Choroid plexus epithelial cell (primary cell): ENCODE results near the gene PDE6D.

ENCODE experiments used
- DNase-seq: peaks from one replicate; pipeline ENCODE4 v3.0.0-alpha.2; 2010; ENCODE audit warnings: low read depth
- H3K4me3 ChIP-seq: 2 replicates; pipeline ENCODE4 v1.5.1; 2011; ENCODE audit warnings: low read depth, mild to moderate bottlenecking, control low read depth, low read length, moderate library complexity
- CTCF ChIP-seq: conservative IDR thresholded peaks from 2 replicates; pipeline ENCODE4 v1.5.1; 2011; ENCODE audit warnings: low read depth, mild to moderate bottlenecking, control low read depth, inconsistent platforms, low read length, moderate library complexity

Gene PDE6D

GRCh38 chr2:231786917-231787292 is 5.8 kb upstream of the PDE6D start:
- H3K4me3 ChIP-seq = peak overlapping the region; percentile 98
- TF ChIP-seq CTCF = no peak
- no peak for DNase-seq

DNA sequence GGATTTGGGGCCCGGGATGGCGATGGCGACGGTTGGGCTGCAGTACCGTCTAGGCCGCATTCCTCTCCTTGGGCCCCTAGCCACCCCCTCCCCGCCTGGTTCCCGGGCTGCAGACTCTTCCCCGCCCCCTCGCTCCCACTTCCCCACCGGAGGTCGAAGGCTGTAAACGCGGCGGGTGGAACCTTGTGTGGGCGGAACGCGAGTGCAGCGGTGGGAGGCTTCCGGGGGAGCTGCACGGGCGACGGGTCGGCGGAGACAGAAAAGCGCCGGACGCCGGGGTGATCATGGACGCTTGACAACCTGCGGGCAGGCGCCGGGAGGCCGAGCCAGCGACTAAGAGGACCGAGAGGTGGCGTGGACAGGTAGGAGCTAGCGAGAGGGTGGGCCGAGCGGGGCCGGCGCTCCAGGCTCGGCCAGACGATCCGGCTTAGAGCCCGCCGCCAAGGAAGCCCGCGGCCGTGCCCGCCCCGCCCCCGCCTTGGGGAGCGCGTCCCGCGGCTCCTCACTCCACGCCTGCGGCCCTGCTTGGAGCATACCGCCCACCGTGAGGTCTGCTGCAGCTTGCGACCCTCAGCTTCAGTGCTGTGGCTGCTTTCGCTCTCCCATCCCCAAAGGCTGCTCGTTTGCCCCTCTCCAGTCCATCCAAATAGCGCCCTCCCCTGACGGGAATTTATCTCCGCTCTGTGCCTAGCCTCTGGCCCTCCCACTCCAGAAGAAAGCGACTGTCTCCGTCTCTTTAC is 5.3 kb upstream of the PDE6D start, which contains the start of gene COPS7B:
Gene COPS7B, plus strand, starts transcription at position 269 of the 740 bp plus-strand sequence. CDS start 2,126 bp downstream, outside the sequence.
- H3K4me3 ChIP-seq = peak within 1 kb of the TSS; percentile 98
- DNase-seq = peak; percentile 85
- peak; percentile 72 for TF ChIP-seq CTCF

DNA sequence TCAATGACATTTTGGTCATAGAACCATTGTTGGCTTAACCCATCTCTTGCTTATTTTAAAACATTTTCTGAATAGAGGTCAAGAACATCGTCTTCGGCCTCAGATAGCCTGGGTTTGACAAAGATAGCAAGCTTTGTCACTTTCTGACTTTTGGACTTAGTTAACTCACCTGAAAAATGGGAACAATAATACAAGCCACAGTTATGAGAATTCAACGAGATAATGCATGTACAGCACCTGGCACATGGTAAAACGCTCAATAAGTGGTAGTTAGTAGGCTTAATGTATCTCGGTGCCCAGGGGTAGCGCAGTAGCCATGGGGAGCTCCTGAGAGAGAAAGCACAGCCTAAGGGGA is 4.7 kb upstream of the PDE6D start:
- no peak for TF ChIP-seq CTCF
- DNase-seq = no peak
- peak overlapping the region; percentile 98 for H3K4me3 ChIP-seq

GRCh38 chr2:231785413-231785812 is 4.3 kb upstream of the PDE6D start:
- DNase-seq = no peak
- H3K4me3 ChIP-seq = no peak overlapping the region
- TF ChIP-seq CTCF = no peak

DNA sequence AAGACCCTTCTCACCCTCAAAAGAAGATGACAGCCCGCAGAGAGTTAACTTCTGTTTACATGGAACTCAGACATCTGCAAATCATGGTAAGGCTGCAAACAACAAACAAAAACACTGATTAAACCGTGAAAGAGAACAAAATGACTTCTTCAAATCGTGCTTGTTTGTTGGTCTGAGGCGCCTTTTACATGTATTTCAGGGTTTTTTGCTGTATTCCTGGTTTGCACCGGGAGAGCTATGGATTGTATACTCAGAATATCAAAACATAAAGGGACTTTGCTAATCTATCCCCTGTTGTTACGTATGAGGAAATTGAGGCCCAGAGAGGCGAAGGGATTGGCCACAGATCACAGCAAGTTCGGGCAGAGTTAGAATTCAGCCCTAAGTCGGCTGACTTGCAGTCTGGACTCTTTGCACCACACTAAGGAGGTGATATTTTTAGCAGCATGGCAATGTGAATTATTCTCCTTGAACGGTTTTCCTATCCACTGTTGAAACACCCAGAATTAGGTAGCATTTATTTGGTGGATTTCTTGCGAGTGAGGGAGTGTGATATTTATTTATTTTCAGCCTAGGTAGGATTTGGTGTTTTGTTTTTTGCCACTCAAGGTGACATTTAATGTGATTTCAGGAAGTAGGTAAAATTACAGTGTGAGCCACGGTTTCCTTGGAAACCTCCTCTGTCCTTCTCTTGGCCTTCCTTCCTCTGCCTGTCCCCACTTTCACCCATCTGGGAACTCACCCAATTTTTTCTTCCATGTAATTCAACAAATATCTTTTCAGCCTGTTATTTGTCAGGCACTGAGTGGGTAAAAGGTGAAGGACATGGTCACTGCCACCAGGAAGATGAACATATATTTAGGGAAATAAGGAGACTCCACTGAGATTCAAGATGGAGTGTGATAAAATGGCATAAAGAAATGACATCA is 980 bp upstream of the PDE6D start:
- peak overlapping the region; percentile 67 for H3K4me3 ChIP-seq
- DNase-seq = peak; percentile 72
- TF ChIP-seq CTCF = no peak

- peak; percentile 43 for DNase-seq
- TF ChIP-seq CTCF = no peak
- peak overlapping the region; percentile 67 for H3K4me3 ChIP-seq
These were observed 766 bp downstream of the PDE6D start for GRCh38 chr2:231780123-231780908.
